Measurements from ENCODE around the gene GPD1.
A peak's percentile ranks its signal among the peaks of the same experiment; 100 is the strongest.
"Not testable (repeated sequence)": the region's sequence is repeated elsewhere in the genome, so short reads cannot be mapped to it uniquely, and the experiment has no call there.

GPD1 gene

GRCh38 chr12:50132505-50133135 lies 28.8 kb downstream of the GPD1 start:
- DNase-seq = peak; percentile 62

- no peak for DNase-seq
Observed at GRCh38 chr12:50142993-50143392, 39.2 kb downstream of the GPD1 start.

DNA sequence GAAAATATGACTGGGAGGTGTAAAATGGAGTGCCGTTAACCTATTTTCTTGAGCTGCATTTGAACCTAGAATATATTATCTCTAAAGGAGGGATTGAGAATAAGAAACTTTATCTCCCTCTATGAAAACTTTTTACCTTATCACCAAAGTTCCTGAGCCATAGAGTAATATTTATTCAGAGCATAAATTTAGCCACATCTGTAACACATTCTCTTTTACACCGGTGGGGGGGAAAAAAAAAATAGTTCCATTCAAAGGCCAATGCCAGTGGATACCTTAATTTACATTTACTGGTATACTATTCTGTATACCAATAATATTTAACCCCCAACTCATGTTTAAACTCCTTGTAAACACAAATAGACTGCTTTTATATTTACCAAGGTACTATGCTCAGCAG lies 41.6 kb downstream of the GPD1 start:
- no peak for DNase-seq

DNA sequence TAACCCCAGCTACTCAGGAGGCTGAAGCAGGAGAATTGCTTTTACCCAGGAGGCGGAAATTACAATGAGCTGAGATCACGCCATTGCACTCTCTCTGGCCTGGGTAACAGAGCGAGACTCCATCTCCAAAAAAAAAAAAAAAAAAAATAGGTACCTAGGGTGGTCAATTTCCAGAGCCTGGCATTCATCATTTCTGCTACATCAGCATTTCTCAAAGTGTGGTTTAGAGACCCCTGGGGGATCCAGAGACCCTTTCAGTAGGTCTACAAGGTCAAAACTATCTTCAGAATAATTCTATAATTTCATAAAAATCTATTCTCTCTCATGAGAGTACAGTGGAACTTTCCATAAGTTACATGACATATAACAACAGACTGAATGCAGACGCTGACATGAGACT lies 43.5 kb downstream of the GPD1 start:
- DNase-seq = no peak

GRCh38 chr12:50148011-50148410 lies 44.2 kb downstream of the GPD1 start:
- not testable (repeated sequence) for DNase-seq

DNA sequence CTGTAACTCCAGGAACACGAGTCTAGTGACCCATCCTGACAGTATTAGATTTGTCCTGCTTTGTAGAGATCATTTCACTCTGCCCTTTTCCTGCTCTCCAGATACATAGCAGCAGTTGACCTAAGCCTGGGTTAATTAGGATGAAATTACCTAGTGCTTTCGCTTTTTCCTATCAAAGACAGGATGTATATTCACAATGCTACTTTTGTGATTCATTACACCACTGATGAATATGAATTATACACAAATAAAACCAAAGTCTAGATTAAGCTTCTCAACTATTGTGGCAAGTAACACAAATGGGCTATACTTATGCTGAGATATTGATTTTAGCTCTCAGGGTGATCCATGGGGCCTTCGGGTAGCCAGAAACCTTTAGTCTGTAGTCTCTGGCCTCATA lies 45.5 kb downstream of the GPD1 start:
- DNase-seq = no peak

GRCh38 chr12:50151047-50151687 lies 47.4 kb downstream of the GPD1 start:
- DNase-seq = no peak

DNA sequence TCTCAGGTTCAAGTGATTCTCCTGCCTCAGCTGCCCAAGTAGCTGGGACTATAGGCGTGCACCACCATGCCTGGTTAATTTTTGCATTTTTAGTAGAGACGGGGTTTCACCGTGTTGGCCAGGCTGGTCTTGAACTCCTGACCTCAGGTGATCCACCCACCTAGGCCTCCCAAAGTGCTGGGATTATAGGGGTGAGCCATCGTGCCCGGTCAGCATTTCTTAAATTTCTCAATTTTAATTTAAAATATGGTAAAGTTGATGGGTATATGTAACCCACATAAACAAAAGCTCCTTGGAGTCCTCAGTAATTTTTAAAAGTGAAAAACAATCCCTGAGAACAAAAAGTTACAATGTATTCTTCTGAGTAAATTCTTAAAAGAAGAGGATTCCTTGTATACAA lies 51.1 kb downstream of the GPD1 start:
- not testable (repeated sequence) for DNase-seq

- DNase-seq = no peak
Observed at GRCh38 chr12:50156641-50157040, 52.8 kb downstream of the GPD1 start.

DNA sequence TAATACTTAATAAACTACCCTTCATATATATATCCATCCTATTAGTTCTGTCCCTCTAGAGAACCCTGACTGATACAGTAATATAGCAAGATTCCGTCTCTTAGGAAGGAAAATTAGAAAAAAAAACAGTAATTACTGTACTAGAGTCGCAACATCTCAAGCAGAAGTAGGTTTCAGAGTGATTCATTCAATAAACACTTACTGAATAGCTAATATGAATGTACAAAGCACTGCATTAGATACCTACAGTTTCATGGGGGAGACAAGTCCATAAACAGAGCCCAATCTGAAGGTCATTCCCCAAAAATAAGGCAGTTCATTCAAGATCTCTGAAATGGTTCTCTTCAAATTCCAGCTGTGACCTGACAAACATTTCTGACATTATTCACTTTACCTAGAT lies 53.5 kb downstream of the GPD1 start:
- DNase-seq = peak; percentile 11

DNA sequence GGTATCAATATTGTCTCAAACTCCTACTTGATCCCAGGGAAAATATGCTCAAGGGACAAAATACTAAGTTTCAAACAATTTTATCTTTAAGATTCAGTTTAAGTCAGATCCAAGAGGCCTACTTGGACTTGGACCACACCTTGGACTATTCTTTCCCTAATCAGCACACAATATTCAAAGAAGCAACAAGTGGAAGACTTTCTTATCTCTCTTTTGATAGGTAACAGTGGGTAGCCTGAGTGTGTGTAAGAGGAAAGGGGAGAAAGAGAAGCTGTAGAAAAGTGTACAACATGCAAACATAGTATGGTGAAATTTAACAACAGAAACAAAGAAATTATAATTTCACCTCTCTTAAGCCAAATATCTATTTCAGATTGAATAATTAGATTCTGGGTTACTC lies 56.8 kb downstream of the GPD1 start:
- DNase-seq = no peak

Measured in fibroblast of skin of right quadriceps (primary cell).